GM12864 (cell line): Measurements from ENCODE around the gene CAPN5.

ENCODE experiments used
- DNase-seq: peaks from one replicate; pipeline ENCODE4 v3.0.0-alpha.2; 2011; ENCODE audit warnings: low read depth
- H3K4me3 ChIP-seq: 2 replicates; pipeline ENCODE4 v1.5.1; 2011; ENCODE audit warnings: mild to moderate bottlenecking, low read depth, low read length, control low read depth
- CTCF ChIP-seq: IDR thresholded peaks from 2 replicates; pipeline ENCODE4 v1.5.1; 2011; ENCODE audit warnings: low read depth, mild to moderate bottlenecking, moderate library complexity, low read length, control low read depth, inconsistent platforms; ENCODE audit errors: missing control alignments

CAPN5 gene

GRCh38 chr11:77082838-77083565, 16.2 kb downstream of the CAPN5 start:
- H3K4me3 ChIP-seq: no peak overlapping the region
- TF ChIP-seq CTCF: no peak
- no peak for DNase-seq

- no peak for DNase-seq
- H3K4me3 ChIP-seq: no peak overlapping the region
- TF ChIP-seq CTCF: no peak
Measured at GRCh38 chr11:77083566-77084245, 16.9 kb downstream of the CAPN5 start.

GRCh38 chr11:77084581-77085191, 17.9 kb downstream of the CAPN5 start:
- no peak for DNase-seq
- H3K4me3 ChIP-seq: no peak overlapping the region
- no peak for TF ChIP-seq CTCF

- no peak for TF ChIP-seq CTCF
- H3K4me3 ChIP-seq: no peak overlapping the region
Measured at GRCh38 chr11:77085652-77086051, 18.9 kb downstream of the CAPN5 start.

GRCh38 chr11:77086521-77087472, 20.0 kb downstream of the CAPN5 start:
- DNase-seq: no peak
- no peak for TF ChIP-seq CTCF
- no peak overlapping the region for H3K4me3 ChIP-seq

More at GRCh38 chr11:77085652-77086051, 18.9 kb downstream of the CAPN5 start:
- no peak for DNase-seq

- no peak overlapping the region for H3K4me3 ChIP-seq
- no peak for TF ChIP-seq CTCF
- no peak for DNase-seq
Measured at GRCh38 chr11:77087723-77088225, 21.0 kb downstream of the CAPN5 start.
